ENCODE results near the gene ZNF682.
"Not testable (repeated sequence)": the region's sequence is repeated elsewhere in the genome, so short reads cannot be mapped to it uniquely, and the experiment has no call there.

ZNF682 gene

GRCh38 chr19:20039203-20039723 lies at the start of gene ZNF682:
TSS of gene ZNF682 (minus strand) at chr19:20039505. CDS start at chr19:20039345, 160 bp downstream.
- peak; percentile 94 for DNase-seq

- not testable (repeated sequence) for DNase-seq
These were observed 43.6 kb upstream of the ZNF682 start for GRCh38 chr19:20082876-20083275.

- not testable (repeated sequence) for DNase-seq
These were observed 43.0 kb upstream of the ZNF682 start for GRCh38 chr19:20082232-20082833.

- DNase-seq: no peak
These were observed 41.4 kb upstream of the ZNF682 start for GRCh38 chr19:20080656-20081055.

- DNase-seq: no peak
These were observed 40.2 kb upstream of the ZNF682 start for GRCh38 chr19:20079476-20079875.

- no peak for DNase-seq
These were observed 39.3 kb upstream of the ZNF682 start for GRCh38 chr19:20078581-20079031.

- DNase-seq: peak; percentile 81
These were observed 38.6 kb upstream of the ZNF682 start, which contains the start of gene ZNF90 for GRCh38 chr19:20077791-20078463. TSS of gene ZNF90 (plus strand) at chr19:20078000. CDS start at chr19:20078133, 133 bp downstream.

GRCh38 chr19:20072936-20073335 lies 33.6 kb upstream of the ZNF682 start:
- DNase-seq: no peak

- DNase-seq: no peak
These were observed 31.4 kb upstream of the ZNF682 start for GRCh38 chr19:20070691-20071090.

GRCh38 chr19:20068559-20068958 lies 29.3 kb upstream of the ZNF682 start:
- DNase-seq: not testable (repeated sequence)

- no peak for DNase-seq
These were observed 28.6 kb upstream of the ZNF682 start for GRCh38 chr19:20067943-20068342.

- no peak for DNase-seq
These were observed 27.6 kb upstream of the ZNF682 start for GRCh38 chr19:20066861-20067260.

- no peak for DNase-seq
These were observed 21.0 kb upstream of the ZNF682 start for GRCh38 chr19:20060282-20060681.

- not testable (repeated sequence) for DNase-seq
These were observed 19.4 kb upstream of the ZNF682 start for GRCh38 chr19:20058738-20059137.

GRCh38 chr19:20051841-20052768 lies 12.8 kb upstream of the ZNF682 start:
- peak; percentile 62 for DNase-seq

- DNase-seq: not testable (repeated sequence)
These were observed 6.4 kb upstream of the ZNF682 start for GRCh38 chr19:20045742-20046141.

GRCh38 chr19:20044663-20045062 lies 5.4 kb upstream of the ZNF682 start:
- no peak for DNase-seq

- peak; percentile 20 for DNase-seq
These were observed 725 bp downstream of the ZNF682 start for GRCh38 chr19:20038358-20039202.

GRCh38 chr19:20035935-20036334 lies 3.4 kb downstream of the ZNF682 start:
- DNase-seq: no peak

GRCh38 chr19:20028611-20029010 lies 10.7 kb downstream of the ZNF682 start:
- DNase-seq: no peak

- DNase-seq: no peak
These were observed 33.6 kb downstream of the ZNF682 start for GRCh38 chr19:20005741-20006140.

GRCh38 chr19:19997656-19998268 lies 41.5 kb downstream of the ZNF682 start:
- DNase-seq: peak; percentile 43

Data from activated CD8-positive, alpha-beta memory T cell treated with anti-CD3 and anti-CD28 coated beads, Interleukin-2, amount 50 U/mL, for 4 hours (primary cell).